Thyroid gland (tissue), 4 donors: ENCODE measurements around the gene CRIM1.

Experiments
- CTCF ChIP-seq, 6 experiments: fragments of 200-600 bp in 3 of 6; fragments of 450-650 bp in 3 of 6; sonication (generic) in 3 of 6; IDR thresholded peaks; one replicate each; pipeline ENCODE4 v1.5.1; 2016 to 2019; ENCODE audit warnings: antibody characterized with exemption in 6 of 6, mild to moderate bottlenecking in 2 of 6, inconsistent platforms in 1 of 6, moderate library complexity in 1 of 6
- POLR2A ChIP-seq, 2 donors: fragments of 450-650 bp; IDR thresholded peaks; one replicate each; pipeline ENCODE4 v1.6.1; 2017; ENCODE audit warnings: antibody characterized with exemption in 2 of 2, mild to moderate bottlenecking in 2 of 2, moderate library complexity in 1 of 2

GRCh38 chr2:36360063-36360462 lies 4.5 kb downstream of the CRIM1 start:
- TF ChIP-seq CTCF (IDR thresholded peaks at IDR 0.05), result no peak
- no peak for TF ChIP-seq POLR2A (IDR thresholded peaks at IDR 0.05)
